HEK293 (cell line): ENCODE data around the gene TSHZ2.

ENCODE experiments used
- CTCF ChIP-seq: fragments of 450-650 bp; formaldehyde crosslinking; IDR thresholded peaks from 2 replicates; pipeline ENCODE4 v1.5.1; 2016; ENCODE audit warnings: missing biosample characterization, missing genetic modification characterization
- PRDM4 ChIP-seq: fragments of 450-650 bp; formaldehyde crosslinking; IDR thresholded peaks from 2 replicates; pipeline ENCODE4 v1.5.1; 2017; ENCODE audit warnings: missing biosample characterization, missing genetic modification characterization
- REST ChIP-seq: fragments of 450-650 bp; formaldehyde crosslinking; IDR thresholded peaks from 2 replicates; pipeline ENCODE4 v1.5.1; 2016; ENCODE audit warnings: missing biosample characterization, missing genetic modification characterization
- ZBTB26 ChIP-seq: fragments of 450-650 bp; formaldehyde crosslinking; optimal IDR thresholded peaks from 2 replicates; pipeline ENCODE3; 2016; ENCODE audit warnings: missing biosample characterization, mild to moderate bottlenecking, missing genetic modification characterization
- ZNF391 ChIP-seq: fragments of 450-650 bp; formaldehyde crosslinking; IDR thresholded peaks from 2 replicates; pipeline ENCODE4 v1.5.1; 2016; ENCODE audit warnings: low read depth, missing biosample characterization, missing genetic modification characterization, borderline replicate concordance
- ZNF501 ChIP-seq: fragments of 450-650 bp; formaldehyde crosslinking; IDR thresholded peaks from 2 replicates; pipeline ENCODE4 v1.5.1; 2016; ENCODE audit warnings: missing biosample characterization, missing genetic modification characterization
- ZNF660 ChIP-seq: fragments of 450-650 bp; IDR thresholded peaks from 2 replicates; pipeline ENCODE4 v1.5.1; 2018; ENCODE audit warnings: missing biosample characterization, mild to moderate bottlenecking, missing genetic modification characterization
- ZNF747 ChIP-seq: fragments of 450-650 bp; formaldehyde crosslinking; IDR thresholded peaks from 2 replicates; pipeline ENCODE4 v1.5.1; 2016; ENCODE audit warnings: missing biosample characterization, missing genetic modification characterization
- ZSCAN4 ChIP-seq: fragments of 450-650 bp; formaldehyde crosslinking; IDR thresholded peaks from 2 replicates; pipeline ENCODE4 v1.5.1; 2017; ENCODE audit warnings: missing biosample characterization, missing genetic modification characterization

GRCh38 chr20:53017206-53017605 lies 45.0 kb downstream of the TSHZ2 start:
- TF ChIP-seq ZNF391 (tag by site-specific recombination) (no peak), CTCF (tag by site-specific recombination) (no peak), REST (tag by site-specific recombination) (no peak), ZNF660 (tag by site-specific recombination) (no peak), ZSCAN4 (tag by site-specific recombination) (no peak), ZNF501 (tag by site-specific recombination) (no peak), ZBTB26 (no peak), PRDM4 (tag by site-specific recombination) (no peak), ZNF747 (tag by site-specific recombination) (no peak)
